Ishikawa (cell line): ENCODE results near the gene PRKCQ.
A peak's percentile ranks its signal among the peaks of the same experiment; 100 is the strongest.

ENCODE experiments used
- CEBPB ChIP-seq: IDR thresholded peaks from 2 replicates; pipeline ENCODE4 v1.6.1; 2012
- CREB1 ChIP-seq: IDR thresholded peaks from 2 replicates; pipeline ENCODE4 v1.6.1; 2012; ENCODE audit warnings: low read depth
- EGR1 ChIP-seq: IDR thresholded peaks from 2 replicates; pipeline ENCODE4 v1.6.1; 2012
- EP300 ChIP-seq: IDR thresholded peaks from 2 replicates; pipeline ENCODE4 v1.6.1; 2012; ENCODE audit warnings: borderline replicate concordance
- FOXM1 ChIP-seq: IDR thresholded peaks from 2 replicates; pipeline ENCODE4 v1.6.1; 2012; ENCODE audit warnings: low read depth, borderline replicate concordance
- NFIC ChIP-seq: IDR thresholded peaks from 2 replicates; pipeline ENCODE4 v1.6.1; 2012
- RAD21 ChIP-seq: IDR thresholded peaks from 2 replicates; pipeline ENCODE4 v1.6.1; 2012; ENCODE audit warnings: low read depth
- REST ChIP-seq: IDR thresholded peaks from 2 replicates; pipeline ENCODE4 v1.6.1; 2012; ENCODE audit warnings: low read depth, mild to moderate bottlenecking
- TAF1 ChIP-seq: IDR thresholded peaks from 2 replicates; pipeline ENCODE4 v1.6.1; 2012; ENCODE audit warnings: low read depth, mild to moderate bottlenecking
- TCF12 ChIP-seq: IDR thresholded peaks from 2 replicates; pipeline ENCODE4 v1.6.1; 2012; ENCODE audit warnings: low read depth
- TEAD4 ChIP-seq: IDR thresholded peaks from 2 replicates; pipeline ENCODE4 v1.6.1; 2012
- YY1 ChIP-seq: IDR thresholded peaks from 2 replicates; pipeline ENCODE4 v1.6.1; 2012; ENCODE audit warnings: low read depth
- ZBTB7A ChIP-seq: IDR thresholded peaks from 2 replicates; pipeline ENCODE4 v1.6.1; 2012; ENCODE audit warnings: low read depth
- TF ChIP-seq, protein P1 (sequence below): IDR thresholded peaks from 2 replicates; pipeline ENCODE4 v1.6.1; 2012
- TF ChIP-seq, protein P2 (sequence below): IDR thresholded peaks from 2 replicates; pipeline ENCODE4 v1.6.1; 2012

Gene PRKCQ

DNA sequence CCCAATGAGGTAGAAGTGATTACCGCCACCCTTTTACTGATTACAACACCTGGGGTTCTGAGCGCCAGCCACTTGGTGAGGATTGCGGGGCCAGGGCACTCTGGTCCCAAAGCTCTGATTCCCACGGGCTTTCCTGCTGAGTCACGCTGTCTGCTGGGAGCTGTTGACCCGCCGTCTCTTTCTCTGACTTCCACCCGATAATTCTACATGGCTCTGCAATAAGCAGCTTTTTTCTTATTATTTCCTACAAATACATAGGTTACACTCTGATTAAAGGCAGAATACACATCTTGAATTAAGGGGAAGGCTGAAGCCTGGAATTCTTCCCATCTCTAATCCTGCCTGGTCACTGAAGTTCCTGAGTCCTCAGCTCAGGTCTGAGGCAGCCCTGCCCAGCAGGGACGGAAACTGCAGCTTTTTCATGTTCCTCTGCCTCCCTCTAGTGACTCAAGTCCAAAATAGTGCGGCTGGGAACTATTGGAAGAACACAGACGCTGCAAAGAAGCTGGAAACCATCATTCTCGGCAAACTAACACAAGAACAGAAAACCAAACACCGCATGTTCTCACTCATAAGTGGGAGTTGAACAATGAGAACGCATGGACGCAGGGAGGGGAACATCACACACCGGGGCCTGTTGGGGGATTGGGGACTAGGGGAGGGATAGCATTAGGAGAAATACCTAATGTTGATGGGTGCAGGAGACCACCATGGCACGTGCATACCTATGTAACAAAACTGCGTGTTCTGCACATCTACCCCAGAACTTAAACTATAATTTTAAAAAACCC lies 178.3 kb downstream of the PRKCQ start:
- TF ChIP-seq, protein P1, sequence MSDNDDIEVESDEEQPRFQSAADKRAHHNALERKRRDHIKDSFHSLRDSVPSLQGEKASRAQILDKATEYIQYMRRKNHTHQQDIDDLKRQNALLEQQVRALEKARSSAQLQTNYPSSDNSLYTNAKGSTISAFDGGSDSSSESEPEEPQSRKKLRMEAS = no peak
- peak; percentile 96 for TF ChIP-seq RAD21

DNA sequence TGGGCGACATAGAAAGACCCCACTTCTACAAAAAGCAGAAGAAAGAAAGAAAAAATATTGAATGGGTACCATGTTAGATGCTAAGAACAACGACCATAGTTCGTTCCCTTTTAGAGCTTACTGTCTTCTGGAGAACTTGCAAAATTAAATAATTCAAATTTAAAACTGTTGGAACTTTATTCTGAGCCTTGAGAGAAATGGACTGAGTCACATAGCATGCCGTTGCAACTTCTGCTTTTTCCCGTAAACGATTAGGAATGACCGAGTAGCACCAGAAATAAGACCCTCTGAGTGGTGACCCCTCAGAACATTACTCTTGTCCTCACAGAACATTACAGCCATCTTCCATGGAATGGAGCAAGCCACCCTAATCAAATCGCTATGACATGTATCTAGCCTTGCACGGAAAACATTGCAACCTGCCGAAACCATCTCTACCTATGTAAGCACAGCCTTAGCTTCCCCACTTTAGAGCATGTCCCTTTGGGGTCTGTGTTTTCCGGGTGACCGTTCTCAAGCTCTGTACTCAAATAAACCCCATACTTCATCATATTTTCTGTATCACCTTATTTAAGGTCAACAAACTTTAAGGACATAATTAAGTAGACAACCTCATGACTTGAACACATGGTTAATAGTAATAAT lies 179.1 kb downstream of the PRKCQ start:
- TF ChIP-seq TEAD4 = no peak
- TF ChIP-seq, protein P2, sequence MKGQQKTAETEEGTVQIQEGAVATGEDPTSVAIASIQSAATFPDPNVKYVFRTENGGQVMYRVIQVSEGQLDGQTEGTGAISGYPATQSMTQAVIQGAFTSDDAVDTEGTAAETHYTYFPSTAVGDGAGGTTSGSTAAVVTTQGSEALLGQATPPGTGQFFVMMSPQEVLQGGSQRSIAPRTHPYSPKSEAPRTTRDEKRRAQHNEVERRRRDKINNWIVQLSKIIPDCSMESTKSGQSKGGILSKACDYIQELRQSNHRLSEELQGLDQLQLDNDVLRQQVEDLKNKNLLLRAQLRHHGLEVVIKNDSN = no peak
- no peak for TF ChIP-seq REST
- no peak for TF ChIP-seq EGR1
- no peak for TF ChIP-seq FOXM1
- TF ChIP-seq ZBTB7A = no peak
- TF ChIP-seq, protein P1 = no peak
- TF ChIP-seq EP300 = no peak
- no peak for TF ChIP-seq YY1
- TF ChIP-seq TCF12 = no peak
- TF ChIP-seq CREB1 = no peak
- no peak for TF ChIP-seq CEBPB
- TF ChIP-seq NFIC = no peak
- TF ChIP-seq RAD21 = no peak
- no peak for TF ChIP-seq TAF1

DNA sequence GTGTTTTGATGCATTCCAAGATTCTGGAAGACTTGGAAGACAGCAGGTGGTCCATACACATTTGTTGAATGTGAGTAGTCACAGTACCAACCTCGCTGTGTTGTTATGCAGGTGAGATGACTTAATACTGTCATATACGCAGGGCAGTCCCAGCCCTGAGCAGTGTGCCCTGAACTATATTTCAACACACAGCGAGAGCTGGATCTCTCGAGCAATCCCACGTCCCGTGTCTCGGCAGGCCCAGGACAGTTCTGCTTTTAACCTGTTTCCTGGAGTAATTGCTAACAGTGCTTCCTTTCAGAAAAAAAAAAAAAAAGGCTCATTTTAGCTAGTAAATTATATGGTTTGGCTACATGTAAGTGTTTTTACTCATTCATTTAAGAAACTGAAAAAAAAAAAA lies 179.7 kb downstream of the PRKCQ start:
- no peak for TF ChIP-seq RAD21
- TF ChIP-seq, protein P1 = no peak
- TF ChIP-seq EP300 = no peak
- TF ChIP-seq ZBTB7A = no peak
- no peak for TF ChIP-seq TCF12
- no peak for TF ChIP-seq TAF1
- TF ChIP-seq EGR1 = no peak
- TF ChIP-seq NFIC = no peak
- TF ChIP-seq FOXM1 = no peak
- no peak for TF ChIP-seq CREB1
- no peak for TF ChIP-seq REST
- TF ChIP-seq, protein P2 = no peak

- TF ChIP-seq TCF12 = no peak
- TF ChIP-seq TAF1 = no peak
- TF ChIP-seq, protein P1 = no peak
- no peak for TF ChIP-seq CREB1
- no peak for TF ChIP-seq EGR1
- no peak for TF ChIP-seq YY1
- no peak for TF ChIP-seq ZBTB7A
- TF ChIP-seq RAD21 = no peak
- no peak for TF ChIP-seq NFIC
- TF ChIP-seq EP300 = no peak
- TF ChIP-seq REST = no peak
- TF ChIP-seq CEBPB = no peak
- TF ChIP-seq TEAD4 = no peak
- no peak for TF ChIP-seq FOXM1
- TF ChIP-seq, protein P2 = no peak
Observed at GRCh38 chr10:6399879-6400278, 180.2 kb downstream of the PRKCQ start.
